ENCODE results near the gene LYPD6. TPM values are rescaled to one million over a fixed set of nuclear protein-coding genes. Genes with fewer than 3 reads are reported as not detected.

LYPD6 gene
- polyA plus RNA-seq, 3 donors: 15.9 to 18.8 (median 17.0) TPM

DNA sequence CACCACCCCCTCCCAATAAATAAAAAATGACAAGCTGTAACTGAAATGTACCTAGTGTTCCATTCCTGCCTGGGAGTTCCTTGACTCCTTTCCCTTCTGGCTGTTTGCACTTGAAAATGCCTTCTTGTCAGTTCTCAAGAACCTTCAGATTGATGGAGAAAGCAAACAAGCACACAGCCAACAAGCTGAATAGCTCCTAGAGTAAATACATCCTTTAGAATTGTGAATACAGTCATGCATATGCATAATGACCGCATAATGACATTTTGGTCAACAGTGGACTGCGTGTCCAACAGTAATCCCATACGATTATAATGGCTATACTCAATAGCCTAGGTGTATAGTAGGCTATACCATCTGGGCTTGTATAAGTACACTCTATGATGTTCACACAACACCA lies 97.0 kb downstream of the LYPD6 start:
- DNase-seq (ENCODE audit: extremely low read depth in 1 of 11, low read depth in 9 of 11, low spot score in 4 of 11): no peak

DNA sequence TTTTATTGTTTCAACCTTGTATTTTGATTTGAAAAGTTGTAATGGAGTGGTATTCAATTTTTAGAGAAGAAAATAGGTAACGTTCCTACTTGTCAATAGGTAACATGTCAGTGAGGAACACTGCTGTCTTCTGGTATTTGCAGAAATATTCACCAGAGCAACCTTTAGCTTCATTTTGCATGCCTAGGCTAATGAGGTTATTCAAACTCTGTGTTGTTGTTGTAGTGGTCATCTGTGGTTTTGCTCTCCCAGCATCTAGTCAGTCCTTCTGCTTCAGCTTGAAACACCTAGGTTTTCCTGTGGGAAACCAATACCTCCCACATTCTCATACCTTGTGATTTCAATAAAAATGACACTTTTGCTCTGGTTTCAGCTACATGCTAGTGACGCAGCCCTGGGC lies 98.4 kb downstream of the LYPD6 start:
- no peak for DNase-seq (ENCODE audit: extremely low read depth in 1 of 11, low read depth in 9 of 11, low spot score in 4 of 11)

DNA sequence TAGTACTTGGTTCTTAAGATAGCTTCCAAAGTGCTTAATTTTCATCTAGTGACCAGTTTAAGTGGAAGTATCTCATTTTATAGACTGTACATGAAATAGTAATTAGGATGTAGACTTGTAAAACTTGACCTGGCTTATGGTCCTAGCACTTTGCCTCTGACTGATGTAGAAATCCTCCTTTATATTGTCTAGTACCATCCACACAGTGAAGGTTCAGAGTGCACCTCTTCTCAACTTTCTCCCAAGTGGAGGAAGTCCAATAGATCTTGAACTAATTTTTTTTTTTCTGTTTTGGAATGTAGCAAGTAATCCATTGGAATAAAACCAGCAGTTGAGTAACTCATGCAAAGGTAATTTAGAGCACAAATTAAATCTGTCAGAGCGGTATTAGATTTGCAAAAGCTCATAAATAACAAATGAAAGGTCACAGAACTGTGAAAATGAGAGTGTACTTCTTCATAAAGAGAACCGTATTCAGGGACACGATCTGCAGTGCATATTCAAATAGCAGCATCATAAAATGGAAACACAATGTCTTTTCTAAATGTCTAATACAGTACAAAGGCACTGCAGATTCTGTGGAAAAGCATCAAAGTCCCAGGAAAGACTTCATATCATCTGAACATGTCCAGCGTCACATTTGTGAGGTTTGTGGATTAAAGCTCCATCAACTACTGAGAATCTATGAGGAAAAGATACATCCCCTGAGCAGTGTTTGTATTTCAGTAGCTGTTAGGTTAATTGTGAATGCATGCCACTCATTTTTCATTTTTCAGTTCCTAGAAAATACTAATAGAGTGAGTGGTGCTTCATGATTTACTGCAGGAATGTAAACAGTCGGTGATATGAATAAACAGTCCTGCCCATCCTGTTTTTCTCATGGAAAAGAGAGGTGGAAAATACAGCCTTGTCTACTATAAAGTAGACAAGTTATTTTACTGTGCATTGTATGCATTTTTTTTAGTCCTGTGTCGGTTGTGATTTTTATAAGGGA lies 100.7 kb downstream of the LYPD6 start:
- DNase-seq (ENCODE audit: extremely low read depth in 1 of 11, low read depth in 9 of 11, low spot score in 4 of 11): no peak

DNA sequence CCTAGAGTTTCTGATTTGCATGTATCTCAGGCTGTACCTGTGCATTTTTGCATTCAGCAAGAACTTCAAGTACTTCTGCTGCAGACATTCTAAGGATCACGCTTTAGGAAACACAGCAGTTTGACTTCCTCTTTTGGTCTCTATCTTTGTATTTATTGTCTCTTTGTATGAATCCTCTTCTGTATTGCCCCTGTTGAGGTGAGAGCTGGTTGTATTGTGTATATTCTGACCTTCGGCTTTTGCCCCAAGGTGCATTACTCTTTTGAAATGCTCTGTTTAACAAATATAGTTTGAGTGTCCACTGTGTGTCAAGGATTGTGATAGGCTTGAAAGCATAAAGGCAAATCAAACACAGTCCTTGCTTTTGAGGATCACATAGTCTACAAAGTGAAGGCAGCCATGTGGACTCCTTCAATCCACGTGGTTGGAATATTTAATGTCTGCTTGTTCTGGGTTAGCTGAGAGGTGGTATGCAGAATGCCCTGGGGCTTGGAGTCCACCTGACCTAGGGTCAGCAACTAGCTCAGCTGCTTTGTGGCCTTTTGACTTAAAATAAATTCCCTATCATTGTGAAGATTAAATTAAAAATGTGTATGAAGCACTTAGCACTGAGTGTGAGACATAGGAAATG lies 108.1 kb downstream of the LYPD6 start:
- DNase-seq (ENCODE audit: extremely low read depth in 1 of 11, low read depth in 9 of 11, low spot score in 4 of 11): no peak

DNA sequence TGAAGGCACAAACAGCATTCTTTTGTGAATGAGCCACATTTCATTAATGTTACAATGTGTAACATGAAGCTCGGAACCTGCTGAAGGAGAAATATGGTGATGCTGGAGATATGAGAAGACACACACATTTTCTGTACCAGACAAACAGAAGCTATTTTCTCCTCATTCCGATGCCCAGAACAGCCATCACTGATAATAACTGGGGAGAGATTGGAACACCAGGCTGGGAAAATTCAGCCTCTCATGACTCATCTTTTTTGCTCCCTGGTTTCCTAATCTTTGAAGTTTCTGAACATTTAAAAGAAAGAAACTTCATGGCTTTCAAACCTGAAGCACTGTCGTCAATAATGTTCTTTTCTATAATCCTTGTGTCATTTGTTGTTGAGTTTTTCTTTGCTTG lies 110.9 kb downstream of the LYPD6 start:
- no peak for DNase-seq (ENCODE audit: extremely low read depth in 1 of 11, low read depth in 9 of 11, low spot score in 4 of 11)

DNA sequence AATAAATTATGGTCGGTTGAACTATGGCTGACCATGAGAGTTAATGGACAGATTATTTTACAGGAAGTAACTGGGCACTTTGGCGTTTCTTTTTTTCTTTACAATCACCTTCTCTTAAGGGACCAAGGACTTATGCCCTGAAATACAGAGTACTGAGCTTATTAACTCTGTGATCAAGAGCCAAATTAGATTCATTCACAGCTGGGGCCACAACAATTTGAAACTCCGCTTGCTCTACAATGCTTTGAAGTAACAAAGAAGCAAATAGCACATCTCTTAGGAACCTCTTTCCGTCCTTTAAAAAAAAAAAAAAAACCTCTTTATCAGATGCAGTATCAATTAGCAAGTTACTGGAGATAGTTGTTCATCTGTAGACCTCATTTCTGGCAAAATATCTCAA lies 112.0 kb downstream of the LYPD6 start:
- DNase-seq (ENCODE audit: extremely low read depth in 1 of 11, low read depth in 9 of 11, low spot score in 4 of 11): no peak

DNA sequence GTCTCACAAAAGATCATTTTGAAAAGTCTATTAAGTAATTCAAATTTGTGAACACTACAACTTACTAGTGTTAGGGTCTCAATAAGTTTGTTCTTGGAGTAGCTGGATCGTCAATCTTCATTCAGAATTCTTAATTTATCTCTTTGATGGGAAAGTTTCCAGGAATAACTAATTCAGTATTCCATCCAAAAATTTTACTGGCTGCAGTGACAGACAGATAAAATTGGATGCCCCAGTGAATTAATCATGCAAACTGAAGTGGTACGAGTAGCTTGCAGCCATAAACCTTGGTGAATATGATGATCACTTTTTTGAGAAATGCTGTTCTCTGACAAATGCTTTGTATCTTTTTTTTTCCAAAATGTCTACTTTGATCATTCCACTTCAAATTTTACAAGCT lies 112.8 kb downstream of the LYPD6 start:
- no peak for DNase-seq (ENCODE audit: extremely low read depth in 1 of 11, low read depth in 9 of 11, low spot score in 4 of 11)

DNA sequence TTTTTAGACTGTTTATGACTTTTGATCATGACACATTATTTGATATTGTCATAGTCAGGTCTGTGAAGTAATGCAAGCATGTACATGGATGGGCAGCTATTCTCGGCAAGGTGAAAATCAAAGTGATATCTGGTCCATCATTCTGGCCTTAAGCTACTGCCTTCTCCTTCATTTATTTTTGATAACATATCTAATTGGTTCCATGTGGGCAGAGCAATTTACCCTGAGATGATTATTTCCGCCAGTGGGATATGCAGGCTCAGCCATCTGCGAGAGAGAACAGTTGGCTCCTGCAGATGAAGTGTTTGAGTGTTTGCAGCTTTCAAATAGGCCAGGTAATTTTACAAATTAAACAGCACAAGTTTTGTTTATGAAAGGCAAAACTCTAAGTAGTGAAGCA lies 116.4 kb downstream of the LYPD6 start:
- DNase-seq (ENCODE audit: extremely low read depth in 1 of 11, low read depth in 9 of 11, low spot score in 4 of 11): no peak

DNA sequence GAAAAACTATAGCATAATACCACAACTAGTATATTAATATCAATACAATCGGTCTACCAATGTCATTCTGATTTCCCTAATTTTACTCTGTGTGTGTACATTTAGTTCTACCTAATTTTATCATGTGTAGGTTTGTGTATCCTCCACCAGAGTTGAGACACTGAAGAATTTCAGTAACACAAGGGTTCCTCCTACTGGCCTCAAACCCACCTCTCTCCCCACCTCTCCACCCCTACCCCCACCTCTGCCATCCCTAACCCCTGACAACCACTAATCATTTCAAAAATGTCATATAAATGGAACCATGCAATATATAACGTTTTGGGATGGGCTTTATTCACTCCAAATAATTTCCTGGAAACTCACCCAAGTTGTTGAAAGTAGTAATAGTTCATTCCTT lies 117.9 kb downstream of the LYPD6 start:
- no peak for DNase-seq (ENCODE audit: extremely low read depth in 1 of 11, low read depth in 9 of 11, low spot score in 4 of 11)

DNA sequence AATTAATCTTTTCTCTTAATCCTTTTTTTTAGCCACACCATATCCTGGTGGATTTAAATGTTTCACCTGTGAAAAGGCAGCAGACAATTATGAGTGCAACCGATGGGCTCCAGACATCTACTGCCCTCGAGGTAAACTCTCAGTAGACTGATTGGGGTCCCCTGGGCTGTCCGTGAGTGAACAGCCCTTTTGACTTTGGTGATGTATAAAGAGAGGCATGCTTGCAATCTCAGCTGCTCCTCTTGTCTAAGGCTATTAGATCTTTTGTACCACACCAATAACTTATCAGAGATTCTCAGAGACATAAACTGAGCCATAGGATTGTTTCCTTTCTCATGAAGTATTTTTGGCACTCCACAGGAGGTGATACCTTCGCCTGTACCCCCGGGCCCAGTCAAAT lies 118.6 kb downstream of the LYPD6 start:
- no peak for DNase-seq (ENCODE audit: extremely low read depth in 1 of 11, low read depth in 9 of 11, low spot score in 4 of 11)

DNA sequence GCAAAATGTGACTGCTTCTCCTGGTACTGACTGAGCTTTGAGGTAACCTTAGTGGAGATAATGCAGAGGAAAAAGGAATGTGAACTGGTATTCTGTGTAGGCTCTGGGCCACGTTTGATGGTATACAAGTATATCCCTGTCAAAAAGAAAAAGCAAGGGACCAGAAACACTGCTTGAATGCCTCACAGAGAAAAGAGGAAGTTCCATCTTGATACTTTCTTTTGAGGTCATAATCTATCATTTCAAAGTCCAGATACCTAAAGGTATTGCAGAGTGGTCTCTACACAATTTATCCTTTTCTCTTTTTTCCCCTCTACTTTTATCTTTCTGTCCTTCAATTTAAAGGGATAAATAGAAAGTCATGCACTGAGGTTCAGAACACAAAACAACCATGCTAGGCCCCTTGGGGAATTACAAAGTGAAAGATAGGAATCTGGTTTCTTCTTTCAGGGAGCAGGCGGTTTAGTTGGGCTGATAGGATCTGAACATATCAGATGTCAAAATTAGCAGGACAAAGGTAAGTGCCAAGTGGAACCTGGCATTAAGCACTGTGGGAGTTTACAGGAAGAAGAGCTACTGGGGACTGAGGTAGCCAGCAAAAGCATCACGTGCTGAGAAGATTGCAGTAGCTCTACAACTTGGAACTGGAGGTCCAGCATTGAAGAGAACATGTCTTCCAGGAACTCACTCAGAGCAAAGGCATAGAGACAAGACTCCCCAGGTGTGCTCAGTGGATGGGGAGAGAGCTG lies 121.2 kb downstream of the LYPD6 start:
- DNase-seq (ENCODE audit: extremely low read depth in 1 of 11, low read depth in 9 of 11, low spot score in 4 of 11): no peak

DNA sequence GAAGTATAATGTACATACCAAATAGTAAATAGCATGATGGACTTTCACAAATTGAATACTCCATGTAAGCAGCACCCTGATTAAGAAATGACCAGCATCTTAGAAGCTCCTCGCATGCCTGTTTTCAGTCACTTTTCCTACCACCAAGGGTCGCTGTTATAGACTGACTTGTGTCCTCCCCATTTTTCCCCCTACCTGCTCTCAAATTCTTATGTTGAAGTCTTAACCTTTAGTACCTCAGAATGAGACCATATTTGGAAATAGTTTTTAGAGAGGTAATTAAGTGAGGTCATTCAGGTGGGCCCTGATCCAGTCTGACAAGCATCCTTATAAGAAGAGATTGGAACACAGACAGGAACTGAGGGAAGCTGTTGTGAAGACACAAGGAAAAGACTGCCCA lies 125.9 kb downstream of the LYPD6 start:
- no peak for DNase-seq (ENCODE audit: extremely low read depth in 1 of 11, low read depth in 9 of 11, low spot score in 4 of 11)

DNA sequence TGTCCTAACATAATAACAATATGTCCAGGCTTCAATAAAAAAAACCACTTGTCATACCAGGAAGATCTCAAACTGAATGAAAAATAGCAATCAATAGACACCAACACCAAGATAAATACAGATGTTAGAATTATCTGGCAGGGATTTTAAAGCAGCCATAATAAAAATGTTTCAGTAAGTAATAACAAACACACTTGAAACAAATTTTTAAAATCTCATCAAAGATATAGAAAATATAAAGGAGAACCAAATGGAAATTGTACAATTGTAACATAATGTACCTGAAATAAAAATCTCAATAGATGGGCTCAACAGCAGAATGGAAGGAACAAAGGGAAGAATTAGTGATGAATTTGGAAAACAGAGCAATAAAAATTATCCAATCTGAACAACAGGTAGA lies 128.1 kb downstream of the LYPD6 start:
- DNase-seq (ENCODE audit: extremely low read depth in 1 of 11, low read depth in 9 of 11, low spot score in 4 of 11): no peak

DNA sequence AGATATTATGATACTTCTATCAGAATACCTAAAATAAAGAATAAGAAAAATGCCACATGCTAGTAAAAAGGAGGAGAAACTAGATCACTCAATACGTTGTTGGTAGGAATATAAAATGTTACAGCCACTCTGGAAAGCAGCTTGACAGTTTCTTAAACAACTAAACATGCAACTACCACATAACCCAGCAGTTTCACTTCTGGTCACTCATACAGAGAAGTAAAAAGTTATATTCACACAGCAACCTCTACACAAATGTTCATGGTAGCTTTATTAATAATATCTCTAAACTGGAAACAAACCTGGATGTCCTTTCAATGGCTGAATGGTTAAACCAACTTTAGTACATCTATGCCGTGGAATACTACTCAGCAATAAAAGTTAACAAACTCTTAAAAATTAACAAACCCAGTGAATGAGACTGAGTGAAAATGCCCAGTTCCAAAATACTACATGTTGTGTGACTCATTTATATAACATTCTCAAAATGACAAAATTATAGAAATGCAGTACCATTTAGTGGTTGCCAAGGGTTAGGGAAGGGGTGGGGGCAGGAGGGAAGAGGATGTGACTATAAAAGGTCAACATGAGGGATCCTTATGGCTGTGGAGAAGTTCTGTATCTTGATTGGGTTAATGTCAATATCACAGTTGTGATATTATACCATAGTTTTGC lies 133.1 kb downstream of the LYPD6 start:
- no peak for DNase-seq (ENCODE audit: extremely low read depth in 1 of 11, low read depth in 9 of 11, low spot score in 4 of 11)

DNA sequence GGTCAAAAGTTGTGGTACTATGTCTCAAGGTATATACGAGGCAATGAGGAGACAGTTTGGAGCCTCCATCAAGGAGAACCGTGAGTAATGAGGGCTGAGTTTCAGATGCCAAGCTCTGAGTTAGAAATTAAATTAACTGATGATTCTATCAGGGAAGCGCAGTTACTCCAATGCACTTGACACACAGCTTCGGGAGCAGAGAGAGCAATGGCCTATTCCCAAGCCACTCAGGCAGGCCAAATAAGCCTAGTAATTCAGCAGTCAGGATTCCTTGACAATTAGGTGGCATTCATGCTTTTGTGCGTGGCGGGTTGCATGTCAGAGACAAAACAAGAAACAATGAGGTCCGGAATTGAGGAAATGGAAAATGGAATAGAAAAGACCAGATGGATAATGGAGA lies 134.0 kb downstream of the LYPD6 start:
- DNase-seq (ENCODE audit: extremely low read depth in 1 of 11, low read depth in 9 of 11, low spot score in 4 of 11): no peak

DNA sequence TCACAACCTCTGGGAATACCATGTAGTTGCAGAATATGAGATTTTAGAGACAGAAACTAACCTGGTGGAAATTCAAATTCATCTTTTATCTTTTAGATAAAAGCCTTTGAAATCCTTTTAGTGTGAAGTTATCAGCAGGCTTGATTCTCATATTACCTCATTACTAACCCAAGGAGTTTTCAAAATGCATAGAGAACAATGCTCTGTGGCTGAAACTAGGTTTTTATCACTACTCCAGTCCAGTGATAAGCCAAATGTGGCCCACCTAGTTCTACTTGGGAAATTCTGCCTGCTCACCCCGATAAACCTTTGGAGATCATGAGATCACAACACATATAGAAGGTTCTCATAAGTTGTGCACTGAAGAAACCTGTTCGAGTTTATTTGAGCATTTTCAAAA lies 135.5 kb downstream of the LYPD6 start:
- no peak for DNase-seq (ENCODE audit: extremely low read depth in 1 of 11, low read depth in 9 of 11, low spot score in 4 of 11)

DNA sequence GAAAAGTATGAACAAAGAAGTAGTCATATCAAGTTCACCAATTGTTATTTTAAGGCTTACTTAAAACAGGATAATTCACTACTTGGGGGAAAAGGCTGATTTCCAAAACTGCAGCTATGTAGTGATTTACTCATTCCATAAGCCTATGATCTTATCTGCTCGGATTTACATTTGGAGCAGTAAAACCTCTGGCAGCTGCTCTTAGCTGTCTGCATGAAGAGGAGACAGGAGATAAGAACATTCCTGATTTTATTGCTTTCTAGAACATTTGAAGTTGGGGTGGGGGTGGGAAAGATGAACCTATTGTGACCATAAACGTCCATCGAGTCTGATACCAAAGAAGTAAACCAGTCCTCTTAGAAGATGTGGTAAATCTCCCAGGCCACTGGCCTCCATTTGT lies 136.2 kb downstream of the LYPD6 start:
- peak in 2 of 11 donors; percentile 28 to 47 for DNase-seq (ENCODE audit: extremely low read depth in 1 of 11, low read depth in 9 of 11, low spot score in 4 of 11)

DNA sequence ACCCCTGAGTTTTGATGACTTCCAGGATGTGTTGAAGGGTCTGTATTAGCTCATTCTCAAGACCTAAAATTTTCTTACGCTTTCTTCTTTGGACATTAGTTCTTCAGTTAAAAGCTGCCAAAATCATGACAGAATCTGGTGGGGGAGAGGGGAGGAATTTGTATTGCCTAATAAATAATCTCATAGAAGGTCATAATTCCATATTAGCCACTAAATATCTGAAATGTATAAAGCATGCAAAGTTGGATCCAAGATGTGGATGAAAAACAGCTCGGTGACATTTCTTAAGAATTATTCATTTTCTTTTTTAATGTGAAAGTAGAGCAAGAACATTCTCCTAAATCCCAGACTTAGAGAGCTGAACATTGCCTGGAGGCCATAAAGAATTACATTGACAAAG lies 137.0 kb downstream of the LYPD6 start:
- peak in 4 of 11 donors; percentile 26 to 62 (median 44) for DNase-seq (ENCODE audit: extremely low read depth in 1 of 11, low read depth in 9 of 11, low spot score in 4 of 11)

DNA sequence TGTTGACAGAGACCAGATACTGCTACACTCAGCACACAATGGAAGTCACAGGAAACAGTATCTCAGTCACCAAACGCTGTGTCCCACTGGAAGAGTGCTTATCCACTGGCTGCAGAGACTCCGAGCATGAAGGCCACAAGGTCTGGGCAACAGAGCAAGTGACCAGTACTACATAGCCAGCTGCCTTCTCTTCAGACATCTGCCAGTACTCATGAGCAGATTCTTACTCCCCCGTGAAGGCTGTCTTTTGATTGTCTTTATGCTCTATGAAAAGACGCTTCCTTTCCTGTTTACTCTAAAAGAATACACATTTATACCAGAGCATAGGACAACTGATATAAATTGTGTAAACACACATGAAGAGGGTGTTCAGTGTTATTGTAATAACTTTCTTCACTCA lies 138.2 kb downstream of the LYPD6 start:
- DNase-seq (ENCODE audit: extremely low read depth in 1 of 11, low read depth in 9 of 11, low spot score in 4 of 11): peak in 1 of 11 donors; percentile 46

All from renal cortex interstitium (tissue), 11 donors.